ENCODE results near the gene ERICH3. TPM values are rescaled to one million over a fixed set of nuclear protein-coding genes. Genes with fewer than 3 reads are reported as not detected.

The ERICH3 gene
- total RNA-seq, 2 experiments from 2014 or later, result not detected

DNA sequence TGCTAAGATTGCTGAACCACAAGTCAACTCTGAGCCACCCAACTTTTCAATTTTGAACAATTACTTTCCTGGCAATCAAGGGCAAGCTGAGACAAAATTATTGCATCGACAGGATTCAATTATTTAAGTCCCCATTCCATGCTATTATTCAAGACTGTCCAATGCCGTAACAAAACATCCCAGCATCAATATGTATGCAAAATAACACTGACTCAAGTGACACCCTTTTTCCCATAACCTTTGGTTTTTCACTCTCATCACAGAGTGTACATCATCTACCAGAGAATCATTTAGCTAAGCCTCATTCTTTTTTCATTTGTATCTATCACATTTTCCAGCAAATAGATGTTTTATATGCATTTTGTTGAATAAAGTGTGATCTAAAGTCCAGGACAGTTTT lies 54.6 kb downstream of the ERICH3 start:
- ATAC-seq, result no peak

DNA sequence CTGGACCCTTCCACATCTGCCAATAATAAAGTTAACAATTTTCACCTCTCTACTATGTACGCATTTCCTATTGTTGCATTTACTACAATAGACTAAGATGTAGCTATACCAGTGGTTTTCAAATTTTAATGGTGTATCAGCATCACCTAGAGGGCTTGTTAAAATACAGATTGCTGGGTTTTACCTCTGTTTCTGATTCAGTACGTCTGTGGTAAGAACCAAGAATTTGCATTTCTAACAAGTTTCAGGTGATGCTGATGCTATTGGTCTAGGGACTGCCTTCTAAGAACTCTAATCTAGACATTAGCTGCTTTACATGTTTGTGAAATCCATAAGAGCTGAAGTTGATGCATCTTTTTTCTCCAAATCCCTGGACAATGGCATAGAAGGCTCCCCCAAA lies 59.7 kb downstream of the ERICH3 start:
- no peaks in the 10 kb centered on the region for H3K36me3 Mint-ChIP-seq (ENCODE audit: low read depth)
- ATAC-seq (no peak), DNase-seq (no peak)
- no peak overlapping the region for H3K27ac Mint-ChIP-seq
- intact Hi-C loops (cut with DNase I, micrococcal nuclease), result no loop called here
- POLR2A ChIA-PET, result no interaction called here
- CTCF ChIA-PET, result no interaction called here
- H3K27me3 Mint-ChIP-seq, result no peaks in the 10 kb centered on the region
- H3K4me1 Mint-ChIP-seq, result no peaks in the 10 kb centered on the region
- no peak overlapping the region for H3K4me3 Mint-ChIP-seq
- no peaks in the 10 kb centered on the region for H3K9me3 Mint-ChIP-seq (ENCODE audit: low read depth)

More for the DNA sequence above, 54.6 kb downstream of the ERICH3 start:
- H3K9me3 Mint-ChIP-seq (ENCODE audit: low read depth), result no peaks in the 10 kb centered on the region
- H3K36me3 Mint-ChIP-seq (ENCODE audit: low read depth), result no peaks in the 10 kb centered on the region
- H3K27me3 Mint-ChIP-seq, result no peaks in the 10 kb centered on the region
- H3K4me1 Mint-ChIP-seq, result no peaks in the 10 kb centered on the region
- intact Hi-C loops (cut with DNase I, micrococcal nuclease), result no loop called here
- POLR2A ChIA-PET, result no interaction called here
- no peak overlapping the region for H3K4me3 Mint-ChIP-seq
- no peak overlapping the region for H3K27ac Mint-ChIP-seq
- no peak for DNase-seq
- CTCF ChIA-PET, result no interaction called here

DNA sequence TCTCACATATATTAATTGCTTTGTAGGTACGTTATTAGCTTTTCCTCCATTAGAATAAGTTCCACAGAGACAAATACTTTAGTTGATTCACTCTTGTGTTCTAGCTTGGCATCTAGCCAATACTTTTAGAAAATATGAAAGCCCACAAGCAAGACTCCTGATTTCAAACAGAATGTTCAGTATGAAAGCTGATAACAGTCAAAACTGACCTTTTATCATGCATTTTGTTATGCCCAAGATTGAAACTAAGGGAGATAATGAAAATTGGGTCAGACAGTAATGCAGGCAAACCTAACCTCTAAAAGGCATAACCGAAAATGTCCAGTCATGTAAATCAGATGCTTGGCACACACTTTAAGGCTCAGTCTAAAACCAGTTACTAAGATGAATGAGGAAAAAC lies 61.7 kb downstream of the ERICH3 start:
- Mint-ChIP-seq H3K27me3 (no peaks in the 10 kb centered on the region), H3K36me3 (ENCODE audit: low read depth) (no peaks in the 10 kb centered on the region), H3K9me3 (ENCODE audit: low read depth) (no peaks in the 10 kb centered on the region), H3K4me1 (no peaks in the 10 kb centered on the region), H3K27ac (no peak overlapping the region), H3K4me3 (no peak overlapping the region)
- intact Hi-C loops (cut with DNase I, micrococcal nuclease), result no loop called here
- CTCF ChIA-PET, result no interaction called here
- ATAC-seq (no peak), DNase-seq (no peak)
- POLR2A ChIA-PET, result no interaction called here

DNA sequence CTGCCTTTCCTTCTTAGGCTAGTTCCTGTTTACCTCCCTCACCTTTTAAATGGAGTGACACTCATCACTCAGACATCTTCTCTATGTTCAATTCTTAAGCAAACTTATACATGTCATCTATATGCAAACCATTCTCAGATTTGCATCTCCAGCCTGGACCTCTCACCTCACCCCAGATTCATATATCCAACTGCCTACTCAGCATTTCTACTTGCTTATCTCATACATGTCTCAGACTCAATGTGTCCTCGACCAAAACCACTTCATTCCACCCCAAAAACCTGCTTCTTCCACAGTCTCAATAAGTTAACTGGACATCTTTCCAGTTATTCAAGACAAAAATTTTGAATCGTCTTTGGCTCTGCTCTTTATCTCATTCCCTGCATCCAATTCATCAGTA lies 62.6 kb downstream of the ERICH3 start:
- H3K9me3 Mint-ChIP-seq (ENCODE audit: low read depth), result no peaks in the 10 kb centered on the region
- POLR2A ChIA-PET, result no interaction called here
- intact Hi-C loops (cut with DNase I, micrococcal nuclease), result no loop called here
- no peak overlapping the region for H3K27ac Mint-ChIP-seq
- no peaks in the 10 kb centered on the region for H3K27me3 Mint-ChIP-seq
- H3K4me1 Mint-ChIP-seq, result no peaks in the 10 kb centered on the region
- ATAC-seq (no peak), DNase-seq (no peak)
- CTCF ChIA-PET, result no interaction called here
- no peak overlapping the region for H3K4me3 Mint-ChIP-seq
- H3K36me3 Mint-ChIP-seq (ENCODE audit: low read depth), result no peaks in the 10 kb centered on the region

DNA sequence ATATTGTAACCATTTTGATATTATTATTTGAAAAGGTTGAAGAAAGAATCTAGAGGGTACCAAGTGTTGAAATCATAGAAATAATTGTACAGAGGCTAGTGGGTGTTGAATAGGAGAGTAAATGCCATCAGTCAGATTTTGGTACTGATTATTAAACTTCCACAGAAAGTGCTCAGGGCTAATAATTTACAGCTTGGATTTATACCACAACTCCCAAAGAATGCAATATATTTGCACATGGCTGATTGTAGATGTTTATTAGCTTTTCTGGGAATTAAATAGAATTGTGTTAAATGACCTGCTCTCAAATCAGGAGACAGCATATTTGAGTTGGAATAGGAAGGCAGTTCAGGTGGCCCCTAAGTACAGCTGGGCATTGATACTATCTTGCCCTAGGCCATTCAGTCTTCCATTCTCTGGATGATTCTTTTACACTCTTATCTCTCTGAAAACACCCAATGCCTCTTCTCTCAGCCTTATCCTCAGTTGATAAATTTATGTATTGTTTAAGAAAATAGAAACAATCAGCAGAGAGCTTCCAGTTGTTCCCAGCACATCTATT lies 63.7 kb downstream of the ERICH3 start:
- H3K9me3 Mint-ChIP-seq (ENCODE audit: low read depth), result no peaks in the 10 kb centered on the region
- intact Hi-C loops (cut with DNase I, micrococcal nuclease), result no loop called here
- ChIA-PET POLR2A (no interaction called here), CTCF (no interaction called here)
- no peak for DNase-seq
- no peak for ATAC-seq
- no peak overlapping the region for H3K4me3 Mint-ChIP-seq
- no peaks in the 10 kb centered on the region for H3K36me3 Mint-ChIP-seq (ENCODE audit: low read depth)
- no peaks in the 10 kb centered on the region for H3K4me1 Mint-ChIP-seq
- H3K27ac Mint-ChIP-seq, result no peak overlapping the region
- no peaks in the 10 kb centered on the region for H3K27me3 Mint-ChIP-seq

DNA sequence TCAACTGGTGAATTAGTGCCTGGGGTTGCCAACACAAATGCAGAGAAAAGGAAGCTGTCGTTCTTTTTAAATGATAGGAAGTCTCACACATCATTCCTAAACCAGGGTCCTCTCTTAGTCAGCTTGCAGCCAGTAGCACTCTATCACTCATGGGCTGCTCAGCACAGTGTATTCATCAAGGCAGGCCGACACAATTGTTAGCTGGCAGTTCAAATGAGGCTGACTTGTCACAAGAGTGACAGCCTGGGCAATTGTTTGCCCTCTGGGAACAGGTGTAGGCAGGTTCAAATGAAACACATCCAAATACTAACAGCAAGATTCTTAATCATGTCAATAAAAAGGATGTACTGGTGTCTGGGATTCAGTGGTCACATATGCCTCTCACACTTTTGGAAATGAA lies 76.9 kb downstream of the ERICH3 start:
- ATAC-seq (no peak), DNase-seq (no peak)
- Mint-ChIP-seq H3K4me1 (no peaks in the 10 kb centered on the region), H3K4me3 (no peak overlapping the region), H3K27ac (no peak overlapping the region), H3K36me3 (ENCODE audit: low read depth) (no peaks in the 10 kb centered on the region), H3K9me3 (ENCODE audit: low read depth) (no peaks in the 10 kb centered on the region), H3K27me3 (peaks cover 2% of the 10 kb centered on the region)
- CTCF ChIA-PET, result no interaction called here
- intact Hi-C loops (cut with DNase I, micrococcal nuclease), result no loop called here
- POLR2A ChIA-PET, result no interaction called here

DNA sequence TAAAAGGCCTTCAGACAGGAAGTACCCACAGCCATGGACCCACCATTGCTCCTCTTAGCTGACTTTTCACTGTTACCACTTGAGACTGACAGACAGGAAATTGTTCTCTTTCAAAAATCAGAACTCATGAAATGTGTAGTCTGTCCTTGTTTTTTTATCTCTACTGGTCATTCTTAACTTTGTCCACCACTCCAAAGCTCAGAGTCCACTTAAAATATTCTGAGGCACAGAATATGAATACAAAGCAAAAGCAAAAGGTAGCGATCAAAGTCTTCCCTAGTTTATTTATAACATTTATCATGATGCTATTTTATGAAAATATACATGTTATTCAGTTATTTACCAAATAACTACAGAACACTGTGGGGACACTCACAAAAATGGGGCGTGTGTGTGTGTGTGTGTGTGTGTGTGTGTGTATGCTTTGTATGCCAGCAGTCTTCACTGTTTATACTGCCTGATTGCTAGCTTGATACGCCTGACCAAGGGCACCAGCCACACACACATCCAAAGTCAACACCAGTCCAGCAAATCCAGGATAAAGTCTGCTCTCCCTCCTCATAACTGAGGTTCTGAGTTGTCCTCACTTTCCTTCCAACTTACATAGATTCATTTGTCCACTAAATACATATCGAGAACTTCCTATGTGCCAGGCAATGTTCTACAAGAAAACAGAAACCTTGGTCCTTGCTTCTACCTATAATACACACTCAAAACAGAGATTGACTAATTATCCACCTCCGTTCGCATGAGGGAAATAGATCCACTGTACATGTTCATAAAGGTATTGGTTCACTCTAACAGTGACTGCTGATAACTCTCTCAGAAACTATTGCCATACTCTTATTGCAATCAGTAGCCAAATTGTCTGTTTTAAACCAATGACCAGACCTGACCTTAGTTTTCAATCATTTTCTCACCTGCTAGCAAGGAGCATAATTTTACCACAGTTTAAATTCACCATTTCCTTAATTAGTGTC lies 79.4 kb downstream of the ERICH3 start:
- DNase-seq (no peak), ATAC-seq (no peak)
- no peak overlapping the region for H3K27ac Mint-ChIP-seq
- H3K27me3 Mint-ChIP-seq, result peaks cover 5% of the 10 kb centered on the region
- no peaks in the 10 kb centered on the region for H3K4me1 Mint-ChIP-seq
- H3K36me3 Mint-ChIP-seq (ENCODE audit: low read depth), result no peaks in the 10 kb centered on the region
- ChIA-PET CTCF (no interaction called here), POLR2A (no interaction called here)
- H3K9me3 Mint-ChIP-seq (ENCODE audit: low read depth), result no peaks in the 10 kb centered on the region
- intact Hi-C loops (cut with DNase I, micrococcal nuclease), result no loop called here
- no peak overlapping the region for H3K4me3 Mint-ChIP-seq

DNA sequence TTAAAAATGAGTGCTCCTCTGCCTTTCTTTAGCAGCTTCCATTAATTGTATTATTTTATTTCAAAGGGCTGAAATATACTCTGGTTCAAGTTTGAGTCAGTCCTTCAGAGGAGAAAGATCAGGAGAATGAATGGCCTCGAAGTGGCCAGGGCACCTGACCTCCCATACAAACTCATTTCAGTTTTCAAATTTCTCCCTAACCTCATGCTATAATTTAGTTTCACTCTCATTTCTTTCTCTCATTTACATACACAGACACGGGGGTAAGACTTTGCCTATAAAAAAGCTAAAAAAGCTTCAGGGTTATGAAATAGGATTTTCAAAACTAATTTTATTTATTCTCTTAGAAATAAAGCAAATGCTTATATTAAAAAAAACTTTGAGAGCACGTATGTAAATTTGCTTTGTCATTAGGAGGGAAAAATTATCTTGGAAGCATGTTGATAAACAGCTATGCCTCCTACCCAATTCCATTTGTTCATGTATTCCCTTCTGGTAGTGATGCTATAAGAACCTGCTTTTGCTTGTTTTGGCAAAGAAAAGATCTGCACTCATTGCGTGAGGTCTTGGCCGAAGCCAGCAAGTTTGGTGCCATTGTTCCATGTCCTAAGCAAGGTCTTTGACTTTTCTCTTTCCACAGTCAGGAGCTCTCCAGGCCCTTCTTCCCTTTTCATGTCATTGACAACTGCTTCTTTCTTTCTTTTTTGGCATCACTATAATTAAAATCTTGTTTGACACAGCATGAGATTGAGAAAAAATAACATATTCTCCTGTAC lies 80.8 kb downstream of the ERICH3 start:
- DNase-seq (no peak), ATAC-seq (no peak)
- Mint-ChIP-seq H3K27ac (no peak overlapping the region), H3K36me3 (ENCODE audit: low read depth) (no peaks in the 10 kb centered on the region), H3K4me3 (no peak overlapping the region), H3K4me1 (no peaks in the 10 kb centered on the region), H3K27me3 (peaks cover 3% of the 10 kb centered on the region), H3K9me3 (ENCODE audit: low read depth) (no peaks in the 10 kb centered on the region)
- intact Hi-C loops (cut with DNase I, micrococcal nuclease), result no loop called here
- POLR2A ChIA-PET, result no interaction called here
- CTCF ChIA-PET, result no interaction called here

DNA sequence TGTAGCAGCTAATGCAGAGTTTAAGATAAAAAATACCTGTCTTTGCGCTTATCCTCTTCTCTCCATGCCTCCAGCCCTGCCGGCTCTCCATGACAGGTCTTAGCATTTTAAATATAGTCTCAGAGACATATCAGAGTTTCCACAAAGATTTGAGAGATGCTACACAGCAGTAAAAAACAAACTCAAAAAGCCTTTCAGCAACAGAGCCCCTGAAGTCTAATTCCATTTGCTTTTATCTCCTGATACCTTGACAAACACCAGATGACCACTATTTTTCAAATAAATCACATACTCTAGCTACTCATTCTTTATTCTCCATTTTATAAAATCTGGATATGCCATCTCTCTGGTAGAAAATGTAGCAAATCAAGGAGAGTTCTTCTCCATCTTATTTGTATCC lies 81.6 kb downstream of the ERICH3 start:
- POLR2A ChIA-PET, result no interaction called here
- intact Hi-C loops (cut with DNase I, micrococcal nuclease), result no loop called here
- no peaks in the 10 kb centered on the region for H3K4me1 Mint-ChIP-seq
- CTCF ChIA-PET, result no interaction called here
- H3K9me3 Mint-ChIP-seq (ENCODE audit: low read depth), result no peaks in the 10 kb centered on the region
- no peak overlapping the region for H3K4me3 Mint-ChIP-seq
- no peak for ATAC-seq
- no peaks in the 10 kb centered on the region for H3K36me3 Mint-ChIP-seq (ENCODE audit: low read depth)
- peaks cover 3% of the 10 kb centered on the region for H3K27me3 Mint-ChIP-seq
- no peak for DNase-seq
- no peak overlapping the region for H3K27ac Mint-ChIP-seq

DNA sequence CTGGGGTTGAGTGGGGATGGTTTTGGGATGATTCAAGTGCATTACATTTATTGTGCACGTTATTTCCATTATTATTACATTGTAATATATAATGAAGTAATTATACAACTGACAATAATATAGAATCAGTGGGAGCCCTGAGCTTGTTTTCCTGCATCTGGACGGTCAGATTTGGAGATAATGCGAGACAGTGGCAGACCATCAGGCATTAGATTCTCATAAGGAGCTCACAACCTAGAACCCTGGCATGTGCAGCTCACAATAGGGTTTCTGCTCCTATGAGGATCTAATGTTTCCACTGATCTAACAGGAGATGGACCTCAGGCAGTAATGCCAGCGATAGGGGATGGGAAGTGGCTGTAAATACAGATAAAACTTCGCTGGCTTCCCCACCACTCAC lies 83.3 kb downstream of the ERICH3 start:
- Mint-ChIP-seq H3K36me3 (ENCODE audit: low read depth) (no peaks in the 10 kb centered on the region), H3K4me1 (no peaks in the 10 kb centered on the region)
- CTCF ChIA-PET, result no interaction called here

DNA sequence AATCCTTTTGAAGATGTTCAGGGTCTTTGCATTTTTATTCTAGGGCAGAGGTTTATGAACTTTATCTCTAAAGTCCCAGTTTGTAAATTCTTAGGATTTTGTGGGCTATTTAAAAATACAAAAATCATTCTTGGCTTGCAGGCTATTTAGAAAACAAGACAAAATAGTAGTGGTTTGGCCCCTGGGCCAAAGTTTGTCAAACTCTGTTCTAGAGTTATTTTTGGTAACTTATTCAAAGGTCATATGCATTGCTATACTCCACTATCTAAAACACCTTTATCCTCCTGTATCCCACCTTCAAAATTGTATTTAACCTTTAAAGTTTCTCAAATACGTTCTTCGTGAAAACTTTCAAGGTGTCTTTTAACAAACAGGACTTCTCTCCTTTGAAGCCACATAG lies 85.7 kb downstream of the ERICH3 start:
- Mint-ChIP-seq H3K27me3 (peaks cover 9% of the 10 kb centered on the region), H3K27ac (no peak overlapping the region), H3K4me3 (no peak overlapping the region), H3K36me3 (ENCODE audit: low read depth) (no peaks in the 10 kb centered on the region), H3K4me1 (no peaks in the 10 kb centered on the region), H3K9me3 (ENCODE audit: low read depth) (no peaks in the 10 kb centered on the region)
- ATAC-seq (no peak), DNase-seq (no peak)
- ChIA-PET POLR2A (no interaction called here), CTCF (no interaction called here)
- intact Hi-C loops (cut with DNase I, micrococcal nuclease), result no loop called here

More for the DNA sequence above, 83.3 kb downstream of the ERICH3 start:
- H3K4me3 Mint-ChIP-seq, result no peak overlapping the region
- POLR2A ChIA-PET, result no interaction called here
- no peak for ATAC-seq
- H3K27ac Mint-ChIP-seq, result no peak overlapping the region
- DNase-seq, result no peak
- H3K27me3 Mint-ChIP-seq, result peaks cover 3% of the 10 kb centered on the region
- intact Hi-C loops (cut with DNase I, micrococcal nuclease), result no loop called here
- H3K9me3 Mint-ChIP-seq (ENCODE audit: low read depth), result no peaks in the 10 kb centered on the region

DNA sequence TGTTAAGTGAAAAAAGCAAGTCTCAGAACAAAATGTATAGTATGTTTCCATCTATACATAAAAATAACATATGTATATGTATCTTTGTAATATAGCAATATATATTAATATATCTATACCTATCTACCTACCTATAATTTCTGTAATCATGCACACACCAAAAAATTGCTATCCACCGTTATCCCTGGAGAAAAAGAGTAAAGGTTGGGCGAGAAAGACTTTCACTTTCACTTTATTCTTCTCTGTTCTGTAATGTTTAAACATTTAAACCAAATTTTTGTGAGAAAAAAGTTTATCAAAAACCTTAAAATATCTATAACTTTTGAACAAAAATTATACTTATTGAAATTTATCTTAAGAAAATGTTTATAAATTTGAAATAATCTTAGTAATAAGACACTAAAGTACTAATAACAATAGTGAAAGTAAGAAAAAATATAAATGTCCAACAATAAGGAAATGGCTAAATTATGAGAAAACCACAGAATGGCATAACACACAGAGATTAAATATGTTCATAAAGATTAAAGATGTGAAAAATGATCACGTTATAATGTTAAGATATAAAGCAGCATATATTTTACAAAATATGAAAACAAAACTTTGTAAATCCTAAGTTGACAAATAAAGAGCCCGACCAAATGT lies 87.2 kb downstream of the ERICH3 start:
- H3K4me3 Mint-ChIP-seq, result no peak overlapping the region
- H3K27me3 Mint-ChIP-seq, result peaks cover 10% of the 10 kb centered on the region
- H3K36me3 Mint-ChIP-seq (ENCODE audit: low read depth), result no peaks in the 10 kb centered on the region
- POLR2A ChIA-PET, result no interaction called here
- DNase-seq, result no peak
- intact Hi-C loops (cut with DNase I, micrococcal nuclease), result no loop called here
- ATAC-seq, result no peak
- H3K9me3 Mint-ChIP-seq (ENCODE audit: low read depth), result no peaks in the 10 kb centered on the region
- no peaks in the 10 kb centered on the region for H3K4me1 Mint-ChIP-seq
- H3K27ac Mint-ChIP-seq, result no peak overlapping the region
- CTCF ChIA-PET, result no interaction called here

Data from activated CD4-positive, alpha-beta T cell treated with anti-CD3 and anti-CD28 coated beads for 36 hours (primary cell).